Head of caudate nucleus (tissue), 42 donors: ENCODE data around the gene PADI6.
"Not testable (repeated sequence)": the region's sequence is repeated elsewhere in the genome, so short reads cannot be mapped to it uniquely, and the experiment has no call there.

ENCODE experiments used
- DNase-seq, 42 donors: peaks; one replicate each; pipeline versions ENCODE4 v3.0.0 to v3.0.0-alpha.2; 2020 to 2021; ENCODE audit warnings: mixed read lengths in 7 of 42
- intact Hi-C: fragments of 100-400 bp; cut with DNase I; formaldehyde crosslinking; loops from one replicate; pipeline ENCODE4 v1.15.0; 2022

The PADI6 gene

DNA sequence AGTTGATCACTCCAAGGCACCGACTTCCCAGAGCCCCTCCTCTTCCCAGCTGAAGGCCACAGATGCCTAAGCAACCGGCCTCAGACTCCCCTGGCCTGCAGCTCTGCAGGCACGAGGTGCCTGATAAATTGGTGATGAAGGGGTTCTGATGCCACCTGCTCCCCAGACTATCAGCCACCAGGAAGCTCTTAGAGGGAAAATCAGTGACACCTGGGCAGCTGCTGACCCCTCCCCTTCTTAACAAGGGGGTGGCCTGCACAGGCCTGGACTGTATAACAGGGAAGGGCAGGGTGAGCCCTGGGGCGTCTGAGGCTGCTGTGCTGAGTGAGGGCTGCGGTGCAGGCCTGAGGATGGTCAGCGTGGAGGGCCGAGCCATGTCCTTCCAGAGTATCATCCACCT is at the start of gene PADI6:
Gene PADI6, plus strand, starts transcription at position 301 of the 400 bp plus-strand sequence. Its CDS starts 50 bp downstream, at position 351.
- DNase-seq, result no peak
- intact Hi-C loops, result no loop called here

DNA sequence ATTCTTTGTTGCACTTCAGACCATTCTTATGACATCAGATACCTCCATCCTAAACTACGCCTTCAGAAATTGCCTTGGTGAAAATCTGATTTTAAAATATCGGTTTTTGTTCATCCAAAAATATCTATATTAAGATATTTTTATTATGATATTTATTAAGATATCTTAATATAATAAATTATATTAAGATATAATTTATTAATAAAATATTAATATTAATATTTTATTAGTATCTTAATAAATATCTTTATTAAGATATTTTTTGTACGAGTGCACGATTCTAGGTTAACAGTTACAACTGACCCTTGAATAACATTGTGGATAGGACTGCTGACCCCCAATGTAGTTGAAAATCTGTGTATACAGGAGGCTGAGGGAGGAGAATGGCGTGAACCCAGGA is 43.1 kb upstream of the PADI6 start:
- no peak for DNase-seq
- intact Hi-C loops, result no loop called here

DNA sequence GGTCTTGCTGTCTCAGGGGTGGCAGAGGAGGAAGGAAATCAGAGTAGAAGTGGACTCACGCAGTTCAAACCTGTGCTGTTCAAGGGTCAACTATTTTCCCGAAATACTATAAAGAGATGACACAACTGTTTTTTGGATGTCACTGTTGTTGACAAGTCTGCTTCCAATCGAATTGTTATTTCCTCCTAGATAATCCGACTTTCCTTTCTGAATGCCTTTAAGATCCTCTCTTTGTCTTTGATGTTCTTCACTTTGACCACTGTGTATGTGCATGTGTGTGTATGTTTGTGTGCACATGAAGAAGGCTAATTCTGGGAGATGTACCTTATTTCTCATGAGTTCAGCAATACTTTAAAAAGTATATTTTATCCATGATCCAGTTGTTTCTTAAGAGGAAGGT is 42.4 kb upstream of the PADI6 start:
- intact Hi-C loops, result loop anchor here (10.0 kb wide), 1 partner anchor 205 kb away; no protein-coding TSS in a partner anchor

DNA sequence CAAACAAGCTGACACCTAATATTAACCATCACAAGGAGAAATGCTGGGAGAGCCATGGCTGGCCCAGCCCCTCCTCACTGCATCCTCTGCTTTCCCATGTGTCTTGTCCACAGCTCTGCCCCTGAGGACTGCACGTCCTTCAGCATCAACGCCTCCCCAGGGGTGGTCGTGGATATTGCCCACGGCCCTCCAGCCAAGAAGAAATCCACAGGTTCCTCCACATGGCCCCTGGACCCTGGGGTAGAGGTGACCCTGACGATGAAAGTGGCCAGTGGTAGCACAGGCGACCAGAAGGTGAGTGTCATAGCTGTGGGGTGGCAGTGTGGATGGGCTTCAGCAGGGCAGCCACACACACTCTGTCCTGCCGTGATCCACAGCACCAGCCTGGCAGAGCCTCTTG is 41.1 kb upstream of the PADI6 start:
- no peak for DNase-seq
- intact Hi-C loops, result loop anchor here (10.0 kb wide), 1 partner anchor 206 kb away; no protein-coding TSS in a partner anchor

More for the DNA sequence above, 42.4 kb upstream of the PADI6 start:
- DNase-seq, result no peak

DNA sequence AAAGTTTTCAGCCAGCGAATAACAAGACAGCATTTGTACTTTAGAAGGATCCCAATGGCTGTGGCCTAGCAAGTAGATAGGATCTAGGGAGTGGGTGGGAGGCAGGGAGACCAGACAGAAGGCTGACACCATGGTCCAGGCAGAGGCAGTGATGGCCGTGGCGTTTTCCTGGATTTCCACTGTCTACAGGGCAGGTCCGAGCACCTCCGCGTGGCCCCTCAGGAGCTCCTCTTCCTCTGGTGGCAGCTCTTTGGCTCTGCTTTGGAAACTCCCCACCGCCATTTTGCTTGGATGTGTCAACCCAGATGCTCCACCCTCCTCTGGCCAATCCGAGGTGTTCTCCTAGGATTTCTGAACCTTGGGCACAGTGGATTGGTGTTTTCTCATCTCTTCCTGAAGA is 38.9 kb upstream of the PADI6 start:
- DNase-seq, result no peak
- intact Hi-C loops, result loop anchor here (10.0 kb wide), 1 partner anchor 208 kb away; no protein-coding TSS in a partner anchor

DNA sequence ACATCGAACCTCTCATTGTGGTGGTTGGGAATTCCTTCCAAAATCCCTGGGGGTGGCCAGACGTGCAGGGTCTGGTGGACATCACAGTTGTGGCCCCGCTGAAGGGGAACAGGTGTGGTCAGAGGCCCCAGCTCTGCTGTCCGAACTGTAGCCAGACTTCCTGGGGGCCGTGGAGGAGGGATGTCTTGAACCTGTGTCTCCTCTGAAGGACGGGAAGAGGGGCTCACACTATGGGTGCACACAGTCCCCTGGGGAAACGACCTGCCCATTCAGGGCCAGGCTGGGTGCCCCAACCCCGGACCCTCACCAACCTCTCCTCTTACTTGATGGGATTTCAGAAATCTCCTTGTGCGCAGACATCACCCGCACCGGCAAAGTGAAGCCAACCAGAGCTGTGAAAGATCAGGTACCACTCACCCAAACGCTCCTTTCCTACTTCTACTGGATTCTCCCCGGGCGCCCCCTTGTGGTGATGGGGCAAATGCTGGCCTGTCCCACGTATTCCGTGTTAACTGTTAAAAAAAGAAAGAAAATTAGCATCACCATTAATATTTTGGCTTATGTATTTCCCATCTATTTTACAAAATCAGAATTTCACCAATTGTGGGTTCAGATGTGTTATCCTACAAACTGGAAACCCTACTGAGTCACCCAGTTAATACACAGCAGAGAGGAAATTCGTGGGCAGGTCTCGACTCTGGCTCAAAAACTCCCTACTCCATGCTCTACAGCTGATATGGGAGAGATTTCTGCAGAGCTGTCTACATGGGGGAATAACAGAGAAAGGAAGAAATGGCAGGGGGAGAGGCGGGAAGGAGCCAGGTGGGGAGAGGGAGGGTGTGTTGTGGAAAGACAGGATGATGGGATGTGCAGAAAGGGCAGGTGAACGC is 35.9 kb upstream of the PADI6 start:
- intact Hi-C loops, result loop anchor here (10.0 kb wide), 1 partner anchor 211 kb away; no protein-coding TSS in a partner anchor
- DNase-seq, result peak; percentile 38 to 88 (median 71)

DNA sequence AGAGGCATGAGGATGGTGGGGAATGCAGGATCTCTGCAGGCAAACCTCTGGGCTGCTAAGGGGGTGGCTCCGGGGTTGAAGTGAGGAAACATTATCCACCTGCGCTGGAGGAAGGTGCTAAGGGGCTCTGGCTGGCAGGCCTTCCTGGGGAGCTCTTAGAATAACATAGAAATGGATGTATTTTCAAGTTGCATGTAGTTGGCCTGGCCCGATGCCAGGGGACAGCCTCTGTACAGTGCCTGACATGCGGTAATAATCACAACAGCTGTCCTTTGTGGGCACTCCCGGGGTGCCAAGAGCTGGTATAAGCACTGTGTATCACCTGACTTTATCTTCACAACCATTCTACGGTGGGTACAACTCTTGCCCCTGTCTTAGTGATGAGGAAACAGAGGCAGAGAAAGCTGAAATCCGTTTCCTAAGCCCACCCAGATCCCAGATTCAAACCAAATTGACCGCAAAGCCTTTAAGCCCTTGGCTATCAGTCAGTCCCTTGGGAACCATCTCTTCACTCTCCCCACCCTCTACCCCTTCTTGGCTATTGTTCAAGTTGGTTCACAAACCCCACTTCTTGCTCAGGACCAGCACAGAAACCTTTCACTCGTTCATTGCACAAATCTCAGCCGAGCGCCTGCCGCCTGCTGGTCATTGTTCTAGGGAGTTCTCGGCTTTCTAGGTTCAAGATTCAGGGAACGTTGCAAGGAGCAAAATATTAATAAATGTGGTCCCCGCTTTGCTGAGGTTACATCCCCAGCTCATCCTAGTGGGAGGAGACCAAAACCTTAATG is 33.1 kb upstream of the PADI6 start:
- intact Hi-C loops, result loop anchor here (10.0 kb wide), 1 partner anchor 214 kb away; no protein-coding TSS in a partner anchor

DNA sequence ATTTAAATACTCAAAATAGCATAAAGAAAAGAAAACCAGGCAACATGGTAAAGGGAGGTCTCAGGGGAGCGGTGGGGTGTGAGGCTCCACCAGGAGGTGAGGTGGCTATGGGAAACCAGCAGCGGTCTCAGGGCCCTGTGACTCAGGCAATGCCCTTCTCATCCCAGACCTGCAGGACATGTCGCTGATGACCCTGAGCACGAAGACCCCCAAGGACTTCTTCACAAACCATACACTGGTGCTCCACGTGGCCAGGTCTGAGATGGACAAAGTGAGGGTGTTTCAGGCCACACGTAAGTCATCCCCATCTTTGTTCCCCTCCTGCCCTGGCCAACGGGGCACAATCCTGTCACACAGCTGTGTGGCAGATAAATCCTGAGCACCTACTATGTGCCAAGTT is 32.5 kb upstream of the PADI6 start:
- no peak for DNase-seq
- intact Hi-C loops, result loop anchor here (10.0 kb wide), 1 partner anchor 215 kb away; no protein-coding TSS in a partner anchor

More for the DNA sequence above, 33.1 kb upstream of the PADI6 start:
- no peak for DNase-seq

DNA sequence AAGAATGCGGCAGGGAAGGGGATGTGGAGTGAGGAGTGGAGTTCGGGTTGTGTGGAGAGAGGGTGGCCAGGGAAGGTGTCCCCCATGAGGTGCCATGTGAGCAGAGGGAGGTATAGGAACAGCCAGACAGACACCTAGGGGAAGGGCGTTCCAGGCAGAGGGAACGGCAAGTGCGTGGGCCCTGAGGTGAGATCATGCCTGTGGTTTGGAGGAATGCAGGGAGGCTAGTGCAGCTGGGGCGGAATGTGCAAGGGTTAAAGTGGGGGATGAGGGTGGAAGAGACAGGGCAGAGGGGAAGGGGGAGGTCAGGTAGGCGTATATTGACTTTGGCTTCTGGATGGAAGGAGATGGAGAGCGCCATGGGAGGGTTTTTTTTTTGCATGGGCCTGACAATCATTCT is 31.6 kb upstream of the PADI6 start:
- intact Hi-C loops, result no loop called here
- DNase-seq, result no peak

DNA sequence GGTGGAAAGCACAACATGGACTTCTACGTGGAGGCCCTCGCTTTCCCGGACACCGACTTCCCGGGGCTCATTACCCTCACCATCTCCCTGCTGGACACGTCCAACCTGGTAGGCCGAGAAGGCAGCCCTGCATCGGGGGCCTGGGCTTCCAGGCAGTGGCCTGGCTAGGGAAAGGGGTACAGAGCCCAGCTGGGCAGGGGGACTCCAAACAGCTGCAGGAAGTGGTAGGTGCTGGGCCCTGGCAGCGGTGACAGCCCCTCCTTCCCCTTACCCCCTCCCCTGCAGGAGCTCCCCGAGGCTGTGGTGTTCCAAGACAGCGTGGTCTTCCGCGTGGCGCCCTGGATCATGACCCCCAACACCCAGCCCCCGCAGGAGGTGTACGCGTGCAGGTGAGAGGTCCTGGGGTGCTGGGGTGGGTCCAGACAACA is 30.0 kb upstream of the PADI6 start:
- no peak for DNase-seq
- intact Hi-C loops, result no loop called here

DNA sequence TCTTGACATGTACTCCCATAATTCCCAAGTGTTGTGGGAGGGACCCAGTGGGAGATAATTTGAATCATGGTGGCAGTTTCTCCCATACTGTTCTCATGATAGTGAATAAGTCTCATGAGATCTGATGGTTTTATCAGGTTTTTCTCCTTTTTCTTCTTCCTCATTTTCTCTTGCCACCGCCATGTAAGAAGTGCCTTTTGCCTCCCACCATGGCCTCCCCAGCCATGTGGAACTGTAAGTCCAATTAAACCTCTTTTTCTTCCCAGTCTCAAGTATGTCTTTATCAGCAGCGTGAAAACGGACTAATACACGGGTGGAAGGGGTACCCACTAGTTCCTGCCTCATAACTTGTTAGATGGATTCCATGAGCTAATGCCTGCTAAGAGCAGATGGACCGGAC is 26.5 kb upstream of the PADI6 start:
- DNase-seq, intact Hi-C loops: not testable (repeated sequence)

DNA sequence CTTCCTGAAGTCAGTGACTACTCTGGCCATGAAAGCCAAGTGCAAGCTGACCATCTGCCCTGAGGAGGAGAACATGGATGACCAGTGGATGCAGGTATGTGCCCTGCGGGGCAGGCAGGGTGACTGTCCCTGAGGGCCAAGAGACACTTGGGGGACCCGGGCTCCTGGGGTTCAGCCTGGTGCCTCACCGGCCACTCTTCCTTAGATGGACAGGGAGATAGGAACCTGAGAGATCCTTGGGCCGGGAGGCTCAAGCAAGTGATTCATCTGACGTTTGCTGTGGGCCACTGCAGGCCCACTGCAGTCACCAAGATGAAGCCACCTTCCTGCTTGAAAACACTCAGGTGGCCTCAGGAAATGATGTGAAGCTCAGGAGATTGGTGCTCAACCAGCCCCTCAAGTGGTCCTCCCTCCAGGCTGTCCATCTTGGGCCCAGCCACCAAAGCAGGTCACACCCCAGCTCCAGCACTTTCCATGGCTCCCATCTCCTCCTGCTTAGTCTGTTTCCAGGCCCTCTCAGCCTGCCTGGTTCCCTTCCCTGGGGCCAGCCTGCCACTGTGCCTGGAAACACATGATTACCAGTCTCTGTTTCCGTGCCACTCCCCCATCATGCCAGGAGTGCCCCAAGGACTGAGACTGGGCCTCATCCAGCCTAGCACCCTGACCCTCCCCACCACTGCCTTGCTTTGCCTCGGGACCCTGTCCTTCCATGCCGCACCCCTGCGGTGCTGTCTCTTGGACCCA is 25.8 kb upstream of the PADI6 start:
- intact Hi-C loops, result no loop called here
- DNase-seq, result peak in 1 of 42 donors; percentile 9

DNA sequence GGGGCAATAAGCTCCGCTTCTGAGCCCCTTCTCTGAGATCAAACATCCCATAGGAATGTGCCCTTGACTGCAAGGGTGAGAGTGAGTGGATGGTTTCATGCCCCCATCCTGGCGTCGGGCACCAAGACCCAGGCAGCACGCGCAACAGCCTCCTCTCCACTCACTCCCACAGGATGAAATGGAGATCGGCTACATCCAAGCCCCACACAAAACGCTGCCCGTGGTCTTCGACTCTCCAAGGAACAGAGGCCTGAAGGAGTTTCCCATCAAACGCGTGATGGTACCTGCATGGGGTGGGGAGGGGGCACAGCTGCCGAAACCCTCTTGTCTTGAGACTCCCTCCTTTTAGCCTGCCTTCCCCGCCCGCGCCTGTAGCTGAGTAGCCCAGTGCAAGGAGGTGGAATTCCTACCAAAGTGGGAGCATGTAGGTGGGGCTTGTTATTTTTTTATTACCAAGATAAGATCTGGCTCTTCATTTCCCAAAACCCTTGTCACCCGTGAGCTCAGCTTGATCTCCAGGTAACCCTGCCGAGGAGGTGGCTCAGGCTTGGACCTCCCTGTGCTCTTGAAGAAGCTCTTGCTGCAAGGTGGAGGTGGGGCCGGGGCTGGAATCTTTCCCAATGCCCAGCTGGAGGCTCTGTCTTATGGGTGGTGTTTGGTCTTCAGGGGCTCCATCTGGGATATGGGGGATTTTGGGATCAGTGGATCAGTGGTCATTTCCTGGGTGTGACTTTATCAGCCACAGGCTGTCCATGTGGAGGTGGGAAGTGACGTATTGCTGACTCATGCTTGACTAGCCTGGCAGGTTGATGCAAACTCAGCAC is 24.0 kb upstream of the PADI6 start:
- peak in 1 of 42 donors; percentile 17 for DNase-seq
- intact Hi-C loops, result no loop called here

DNA sequence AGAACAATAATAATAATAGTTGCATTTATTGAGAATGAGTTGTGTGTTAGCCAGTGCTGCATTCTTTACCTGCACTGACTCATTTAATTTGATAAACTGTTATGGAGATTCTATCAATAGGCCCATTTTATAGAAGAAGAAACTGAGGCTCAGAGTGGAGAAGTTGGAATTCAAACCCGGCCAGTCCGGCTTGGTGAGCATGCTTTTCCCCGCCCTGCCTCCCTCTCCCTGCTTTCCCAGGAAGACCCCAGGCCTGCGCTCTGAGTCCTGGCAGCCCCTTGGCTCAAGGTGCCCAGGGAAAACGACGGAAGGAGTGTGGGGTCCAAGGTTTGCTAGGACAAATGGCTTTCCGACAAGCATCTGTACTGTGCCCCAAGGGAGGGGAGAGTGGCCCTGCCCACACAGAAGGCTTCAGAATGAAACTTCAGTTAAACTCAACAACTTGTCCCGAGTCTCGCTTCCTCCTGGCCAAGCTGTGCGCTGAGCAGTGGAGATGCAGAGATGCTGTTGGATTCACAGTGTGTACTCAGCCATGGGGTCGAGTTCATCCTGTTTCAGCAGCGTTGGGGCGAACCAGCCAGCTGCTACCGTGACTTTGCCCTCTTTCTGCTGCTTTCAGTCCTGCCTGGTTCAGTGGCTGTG is 23.3 kb upstream of the PADI6 start:
- DNase-seq, result peak in 1 of 42 donors; percentile 4
- intact Hi-C loops, result no loop called here

DNA sequence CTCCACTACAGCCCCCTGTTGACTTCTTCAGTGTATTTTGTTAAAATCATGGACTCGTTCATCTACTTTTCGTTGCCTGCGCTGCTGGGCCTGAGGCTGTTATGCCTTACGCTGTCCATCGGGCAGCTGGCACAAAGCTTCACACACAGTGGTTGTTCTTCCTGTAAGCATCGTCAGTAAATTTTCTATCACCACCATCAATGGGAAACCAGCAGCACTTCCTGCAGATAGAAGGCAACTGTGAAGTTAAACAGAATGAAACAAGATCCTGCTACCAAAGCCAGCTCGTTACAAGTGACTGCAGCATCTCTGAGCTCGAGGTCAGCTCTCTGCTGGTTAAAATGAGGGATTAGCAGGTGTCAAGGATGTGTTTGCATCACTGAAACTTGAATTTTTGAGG is 21.9 kb upstream of the PADI6 start:
- DNase-seq, result no peak
- intact Hi-C loops, result no loop called here

DNA sequence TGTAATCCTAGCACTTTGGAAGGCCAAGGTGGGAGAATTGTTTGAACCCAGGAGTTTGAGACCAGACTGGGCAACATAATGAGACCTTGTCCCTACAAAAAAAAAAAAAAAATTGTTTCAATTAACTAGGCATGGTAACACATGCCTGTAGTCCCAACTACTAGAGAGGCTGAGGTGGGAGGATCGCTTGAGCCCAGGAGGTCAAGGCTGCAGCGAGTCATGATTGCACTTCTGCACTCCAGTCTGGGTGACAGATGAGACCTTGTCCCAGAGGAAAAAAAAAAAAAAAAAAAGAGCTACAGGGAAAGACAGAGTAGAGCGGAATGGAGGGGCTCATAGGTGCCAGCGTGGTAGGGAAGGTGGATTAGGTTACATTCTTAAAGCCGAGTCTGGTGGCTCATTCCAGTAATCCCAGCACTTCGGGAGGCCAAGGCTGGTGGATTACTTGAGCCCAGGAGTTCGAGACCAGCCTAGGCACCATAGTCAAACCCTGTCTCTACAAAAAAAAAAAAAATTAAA is 21.0 kb upstream of the PADI6 start:
- DNase-seq, result no peak
- intact Hi-C loops, result no loop called here

DNA sequence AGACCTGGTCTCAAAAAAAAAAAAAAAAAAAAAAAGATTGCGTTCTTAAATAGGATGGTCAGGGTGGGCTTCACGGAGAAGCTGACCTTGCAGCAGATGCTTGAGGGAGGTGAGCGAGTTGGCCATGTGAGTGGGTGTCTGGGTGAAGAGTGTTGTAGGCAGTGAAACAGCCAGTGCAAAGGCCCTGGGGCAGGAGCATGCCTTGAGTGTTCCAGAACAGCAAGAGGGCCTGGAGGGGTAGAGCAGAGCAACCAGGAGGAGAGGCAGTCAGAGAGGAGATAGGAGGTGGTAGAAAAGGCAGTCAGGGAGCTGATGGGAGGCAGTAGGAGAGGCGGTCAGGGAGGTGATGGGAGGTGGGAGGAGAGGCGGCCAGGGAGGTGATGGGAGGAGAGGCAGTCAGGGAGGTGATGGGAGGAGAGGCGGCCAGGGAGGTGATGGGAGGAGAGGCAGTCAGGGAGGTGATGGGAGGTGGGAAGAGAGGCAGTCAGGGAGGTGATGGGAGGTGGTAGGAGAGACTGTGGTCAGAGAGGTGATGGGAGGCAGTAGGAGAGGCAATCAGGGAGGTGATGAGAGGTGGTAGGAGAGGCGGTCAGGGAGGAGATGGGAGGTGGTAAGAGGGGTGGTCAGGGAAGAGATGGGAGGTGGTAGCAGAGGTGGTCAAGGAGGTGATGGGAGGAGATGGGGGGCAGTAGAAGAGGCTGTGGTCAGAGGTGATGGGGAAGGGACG is 20.2 kb upstream of the PADI6 start:
- intact Hi-C loops, result no loop called here
- no peak for DNase-seq
